ENCODE data around the gene CD55.

GRCh38 chr1:207389728-207390464, 68.4 kb downstream of the CD55 start:
- TF ChIP-seq CTCF (IDR thresholded peaks at IDR 0.05) (no peak), POLR2A (IDR thresholded peaks at IDR 0.05) (no peak)

Data from right lobe of liver (tissue), 4 donors.